ENCODE results near the gene TRHDE. TPM values are rescaled to one million over a fixed set of nuclear protein-coding genes. Genes with fewer than 3 reads are reported as not detected.
"Not testable (repeated sequence)": the region's sequence is repeated elsewhere in the genome, so short reads cannot be mapped to it uniquely, and the experiment has no call there.

Gene TRHDE
- total RNA-seq, 2 donors from 2014 or later = 3.1 to 4.1 TPM

GRCh38 chr12:72692338-72692737, 420.2 kb downstream of the TRHDE start:
- H3K4me1 ChIP-seq (replicated peaks) = no peaks in the 10 kb centered on the region
- no peak overlapping the region for H3K4me3 ChIP-seq
- no peaks in the 10 kb centered on the region for H3K27me3 ChIP-seq (replicated peaks; ENCODE audit: insufficient read depth)
- DNase-seq (ENCODE audit: low spot score) = no peak
- no peaks in the 10 kb centered on the region for H3K9me3 ChIP-seq
- TF ChIP-seq CTCF (IDR thresholded peaks at IDR 0.05) (no peak), POLR2AphosphoS5 (IDR thresholded peaks at IDR 0.05) (no peak), POLR2A (IDR thresholded peaks at IDR 0.05) (no peak)
- no peak overlapping the region for H3K27ac ChIP-seq
- intact Hi-C loops (cut with DNase I) = no loop called here
- no peaks in the 10 kb centered on the region for H3K36me3 ChIP-seq
- WGBS = 33% methylated on average over 2 of the region's 2 CpGs

- H3K27me3 ChIP-seq (replicated peaks; ENCODE audit: insufficient read depth) = no peaks in the 10 kb centered on the region
- no peaks in the 10 kb centered on the region for H3K4me1 ChIP-seq (replicated peaks)
- DNase-seq (ENCODE audit: low spot score) = no peak
- H3K9me3 ChIP-seq = no peaks in the 10 kb centered on the region
- H3K27ac ChIP-seq = no peak overlapping the region
- intact Hi-C loops (cut with DNase I) = no loop called here
- TF ChIP-seq POLR2A (IDR thresholded peaks at IDR 0.05) (no peak), CTCF (IDR thresholded peaks at IDR 0.05) (no peak), POLR2AphosphoS5 (IDR thresholded peaks at IDR 0.05) (no peak)
- no peaks in the 10 kb centered on the region for H3K36me3 ChIP-seq
- H3K4me3 ChIP-seq = no peak overlapping the region
Measured at GRCh38 chr12:72694193-72694592, 422.0 kb downstream of the TRHDE start.

- TF ChIP-seq CTCF (IDR thresholded peaks at IDR 0.05) = no peak
- no peak for TF ChIP-seq POLR2AphosphoS5 (IDR thresholded peaks at IDR 0.05)
- WGBS = 96% methylated on average over 1 of the region's 1 CpG
- H3K9me3 ChIP-seq = no peaks in the 10 kb centered on the region
- intact Hi-C loops (cut with DNase I) = no loop called here
- DNase-seq (ENCODE audit: low spot score) = no peak
- H3K27me3 ChIP-seq (replicated peaks; ENCODE audit: insufficient read depth) = no peaks in the 10 kb centered on the region
- H3K4me1 ChIP-seq (replicated peaks) = no peaks in the 10 kb centered on the region
- H3K27ac ChIP-seq = no peak overlapping the region
- no peaks in the 10 kb centered on the region for H3K36me3 ChIP-seq
- no peak overlapping the region for H3K4me3 ChIP-seq
Measured at GRCh38 chr12:72699362-72699761, 427.2 kb downstream of the TRHDE start.

- H3K27me3 ChIP-seq (replicated peaks; ENCODE audit: insufficient read depth); H3K4me1 ChIP-seq (replicated peaks); H3K9me3 ChIP-seq; H3K27ac ChIP-seq; H3K36me3 ChIP-seq; DNase-seq (ENCODE audit: low spot score); intact Hi-C loops (cut with DNase I); H3K4me3 ChIP-seq: not testable (repeated sequence)
- 91% methylated on average over 11 of the region's 11 CpGs for WGBS
Measured at GRCh38 chr12:72712025-72712424, 439.9 kb downstream of the TRHDE start.

GRCh38 chr12:72716221-72716620, 444.1 kb downstream of the TRHDE start:
- Histone ChIP-seq H3K36me3 (no peaks in the 10 kb centered on the region), H3K9me3 (no peaks in the 10 kb centered on the region), H3K4me1 (replicated peaks) (no peaks in the 10 kb centered on the region), H3K27ac (no peak overlapping the region), H3K4me3 (no peak overlapping the region), H3K27me3 (replicated peaks; ENCODE audit: insufficient read depth) (no peaks in the 10 kb centered on the region)
- no peak for TF ChIP-seq CTCF (IDR thresholded peaks at IDR 0.05)
- TF ChIP-seq POLR2A (IDR thresholded peaks at IDR 0.05) = no peak
- no peak for TF ChIP-seq POLR2AphosphoS5 (IDR thresholded peaks at IDR 0.05)
- DNase-seq (ENCODE audit: low spot score) = no peak
- intact Hi-C loops (cut with DNase I) = no loop called here
- 95% methylated on average over 2 of the region's 2 CpGs for WGBS

All from prostate gland (tissue), 2 donors.